Measurements from ENCODE around the gene KDM5C.

Gene KDM5C

GRCh38 chrX:53224860-53225797, at the start of gene KDM5C:
Gene KDM5C (minus strand): TSS chrX:53225207. CDS start chrX:53224889, 318 bp downstream.
- DNase-seq (ENCODE audit: low read depth): peak; percentile 37

DNA sequence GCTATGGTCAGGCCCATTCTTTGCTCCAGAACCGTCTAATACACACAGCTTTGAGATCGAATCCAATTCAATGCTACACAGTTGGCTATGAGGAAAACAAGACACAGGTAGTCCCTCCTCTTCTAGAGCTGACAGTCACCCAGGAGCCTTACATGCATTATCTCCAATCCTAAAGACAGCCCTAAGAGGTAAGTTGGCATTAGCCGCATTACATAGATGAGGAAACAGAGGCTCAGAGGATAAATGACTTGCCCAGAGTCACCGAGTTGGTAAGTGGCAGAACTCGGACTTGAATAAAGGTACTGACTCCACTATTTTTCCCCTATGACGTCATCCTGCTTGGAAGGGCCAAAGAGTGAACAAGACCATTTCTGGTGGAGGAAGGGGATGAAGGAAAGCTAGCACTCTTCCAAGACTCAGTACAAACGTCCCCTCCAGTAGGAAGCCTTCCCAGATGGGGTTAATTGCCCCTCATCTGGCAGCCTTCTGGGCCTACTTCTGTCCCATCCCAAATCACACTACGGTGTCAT, 47.9 kb upstream of the KDM5C start:
- DNase-seq (ENCODE audit: low read depth): no peak

- DNase-seq (ENCODE audit: low read depth): no peak
These were observed 44.6 kb upstream of the KDM5C start for GRCh38 chrX:53269536-53270107.

GRCh38 chrX:53268173-53268572, 43.2 kb upstream of the KDM5C start:
- DNase-seq (ENCODE audit: low read depth): no peak

GRCh38 chrX:53266914-53267313, 41.9 kb upstream of the KDM5C start:
- no peak for DNase-seq (ENCODE audit: low read depth)

DNA sequence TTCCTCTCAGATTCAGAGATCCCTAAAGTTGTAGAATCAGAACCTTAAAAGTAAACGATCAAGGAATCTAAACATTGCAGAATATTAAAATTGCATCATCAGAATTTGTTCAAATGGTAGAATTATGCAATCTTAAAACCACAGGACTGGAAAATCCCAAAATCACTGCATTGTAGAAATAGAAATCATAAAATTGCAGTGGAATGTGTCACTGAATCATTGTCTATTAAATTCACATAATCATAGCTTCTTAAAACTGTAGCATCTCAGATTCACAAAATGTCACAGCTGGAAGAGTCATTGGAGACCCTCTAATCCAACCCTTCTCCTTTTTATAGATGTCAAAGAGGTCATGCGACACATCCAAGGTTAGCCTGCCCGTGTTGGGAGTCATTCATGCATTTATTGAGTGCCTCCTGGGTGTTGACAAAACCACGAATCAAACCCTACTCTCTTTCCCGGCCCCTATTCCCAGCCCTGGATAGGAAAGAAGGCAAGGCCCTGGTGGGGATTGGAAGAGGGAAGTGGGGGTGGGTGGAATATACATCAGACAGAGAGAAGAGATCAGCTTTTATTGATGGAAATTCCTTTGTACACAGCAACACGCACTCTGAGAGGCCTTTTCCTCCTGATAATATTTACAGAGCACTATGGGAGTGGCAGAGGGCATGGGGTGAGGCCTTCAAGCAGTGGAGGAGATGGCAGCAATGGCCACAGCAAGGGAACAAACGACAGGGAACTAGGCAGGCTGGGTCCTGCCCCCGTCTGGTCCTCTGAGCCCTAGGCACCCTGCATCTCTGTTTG, 41.0 kb upstream of the KDM5C start:
- DNase-seq (ENCODE audit: low read depth): no peak

DNA sequence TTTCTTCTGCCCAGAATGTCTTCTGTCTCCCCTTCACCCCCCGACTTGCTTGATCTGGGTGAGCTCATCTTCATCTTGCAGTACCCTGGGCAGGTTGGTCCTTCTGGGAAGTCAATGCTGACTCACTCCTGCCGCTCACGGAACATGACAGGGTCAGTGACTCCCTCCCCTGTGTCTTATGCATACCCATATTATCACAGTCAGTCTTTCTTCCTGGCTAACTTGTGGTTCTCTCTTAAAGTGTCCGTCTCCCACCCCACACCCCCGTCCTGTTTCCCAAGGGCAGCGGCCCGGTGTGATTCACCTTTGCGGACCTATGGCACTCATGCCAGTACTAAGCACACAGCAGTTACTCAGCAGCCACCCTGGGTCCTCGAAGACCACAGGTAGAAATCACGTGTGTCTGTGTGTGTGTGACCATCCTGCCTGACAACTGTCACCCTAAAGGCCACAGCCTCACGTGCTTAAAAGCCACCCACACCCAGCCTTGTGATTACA, 38.6 kb upstream of the KDM5C start:
- DNase-seq (ENCODE audit: low read depth): no peak

DNA sequence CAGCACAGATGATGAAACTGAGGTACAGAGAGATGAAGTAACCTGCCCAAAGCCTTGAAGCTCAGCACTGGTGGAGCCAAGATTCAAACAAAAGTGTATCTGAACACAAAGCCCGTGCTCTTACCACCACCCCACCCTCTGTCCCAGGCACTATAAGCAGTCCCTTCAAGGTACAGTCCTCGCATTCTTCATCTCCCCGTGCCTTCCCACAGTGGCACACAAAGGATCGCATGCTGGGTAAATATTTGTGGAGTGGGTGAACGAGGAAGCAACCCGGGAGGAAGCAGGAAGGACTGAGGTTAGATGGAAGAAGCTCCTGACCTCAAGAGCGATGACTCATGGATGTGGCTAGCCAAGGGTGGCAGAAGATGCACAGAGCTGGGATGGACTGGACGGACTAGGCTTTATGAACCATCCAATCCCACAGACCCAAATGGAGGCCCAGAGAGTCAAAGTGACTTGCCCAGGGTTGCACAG, 37.9 kb upstream of the KDM5C start:
- DNase-seq (ENCODE audit: low read depth): no peak

DNA sequence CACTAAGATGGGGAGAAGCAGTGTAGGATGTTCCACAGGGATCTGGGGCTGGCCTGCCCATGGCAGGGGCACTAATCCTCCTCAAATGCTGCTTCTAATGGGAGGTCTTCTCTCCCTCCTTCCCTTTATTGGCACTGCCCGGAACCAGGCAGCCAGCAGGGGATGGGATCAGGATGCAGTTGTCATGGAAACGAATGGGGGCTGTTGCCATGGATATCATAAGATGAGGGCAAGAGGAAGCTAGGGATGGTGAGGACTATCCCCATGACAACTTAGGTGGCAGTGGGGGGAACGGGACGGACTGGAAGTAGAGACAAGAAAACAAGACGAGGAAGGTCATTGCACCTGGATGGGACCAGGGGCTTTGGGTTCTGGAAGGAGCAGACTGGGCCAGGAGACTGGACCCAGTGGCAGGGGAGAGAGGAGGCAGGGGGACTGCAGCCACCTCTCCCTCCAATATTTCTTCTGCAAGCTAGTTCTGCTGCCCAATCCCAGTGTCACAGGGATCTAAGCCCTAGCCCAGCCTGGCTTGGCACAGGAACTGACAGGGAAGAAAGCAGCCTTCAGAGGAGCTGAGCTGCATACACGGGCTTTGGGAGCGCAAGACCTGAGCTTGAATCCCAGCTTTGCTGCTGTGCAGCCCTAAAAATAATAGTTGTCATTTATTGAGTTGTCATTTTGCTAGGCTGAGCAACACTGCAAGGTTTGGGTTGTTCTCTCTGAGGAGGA, 37.3 kb upstream of the KDM5C start:
- no peak for DNase-seq (ENCODE audit: low read depth)

GRCh38 chrX:53261355-53261972, 36.5 kb upstream of the KDM5C start:
- no peak for DNase-seq (ENCODE audit: low read depth)

- DNase-seq (ENCODE audit: low read depth): no peak
These were observed 35.8 kb upstream of the KDM5C start for GRCh38 chrX:53260836-53261235.

DNA sequence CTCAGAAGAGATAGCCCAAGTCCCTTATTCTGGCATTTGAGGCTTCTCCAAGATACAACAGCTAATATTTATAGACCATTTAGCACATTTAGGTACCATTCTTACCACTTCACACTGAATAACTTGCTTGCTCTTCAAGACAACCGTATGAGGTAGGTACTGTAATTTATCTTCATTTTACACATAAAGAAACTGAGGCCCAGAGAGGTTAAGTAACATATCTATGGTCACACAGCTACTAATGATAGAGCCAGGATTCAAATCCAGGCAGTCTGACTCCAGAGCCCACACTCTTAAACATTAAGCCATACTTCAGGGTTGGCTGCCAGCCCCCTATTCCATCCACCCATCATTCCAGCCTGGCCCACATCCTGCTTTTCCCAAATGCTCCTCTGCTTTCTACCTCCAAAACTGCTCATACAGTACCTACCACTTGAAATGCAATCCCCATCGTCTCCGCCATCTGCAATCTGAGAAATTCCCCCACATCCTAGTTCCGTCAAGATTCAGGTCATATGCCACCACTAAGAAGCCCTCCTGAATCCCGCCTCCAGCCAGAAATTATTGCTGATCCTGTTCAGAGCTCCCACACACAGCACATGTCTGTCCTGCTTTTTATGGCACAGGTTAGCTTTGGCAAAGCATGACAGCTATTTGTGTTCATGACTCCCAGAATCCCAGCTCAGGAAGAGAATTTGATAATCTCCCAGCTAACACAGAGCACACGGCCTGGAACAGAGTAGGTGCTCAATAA, 32.8 kb upstream of the KDM5C start:
- no peak for DNase-seq (ENCODE audit: low read depth)

GRCh38 chrX:53257166-53257565, 32.2 kb upstream of the KDM5C start:
- DNase-seq (ENCODE audit: low read depth): no peak

GRCh38 chrX:53256446-53257041, 31.5 kb upstream of the KDM5C start:
- no peak for DNase-seq (ENCODE audit: low read depth)

- no peak for DNase-seq (ENCODE audit: low read depth)
These were observed 30.8 kb upstream of the KDM5C start for GRCh38 chrX:53255738-53256191.

DNA sequence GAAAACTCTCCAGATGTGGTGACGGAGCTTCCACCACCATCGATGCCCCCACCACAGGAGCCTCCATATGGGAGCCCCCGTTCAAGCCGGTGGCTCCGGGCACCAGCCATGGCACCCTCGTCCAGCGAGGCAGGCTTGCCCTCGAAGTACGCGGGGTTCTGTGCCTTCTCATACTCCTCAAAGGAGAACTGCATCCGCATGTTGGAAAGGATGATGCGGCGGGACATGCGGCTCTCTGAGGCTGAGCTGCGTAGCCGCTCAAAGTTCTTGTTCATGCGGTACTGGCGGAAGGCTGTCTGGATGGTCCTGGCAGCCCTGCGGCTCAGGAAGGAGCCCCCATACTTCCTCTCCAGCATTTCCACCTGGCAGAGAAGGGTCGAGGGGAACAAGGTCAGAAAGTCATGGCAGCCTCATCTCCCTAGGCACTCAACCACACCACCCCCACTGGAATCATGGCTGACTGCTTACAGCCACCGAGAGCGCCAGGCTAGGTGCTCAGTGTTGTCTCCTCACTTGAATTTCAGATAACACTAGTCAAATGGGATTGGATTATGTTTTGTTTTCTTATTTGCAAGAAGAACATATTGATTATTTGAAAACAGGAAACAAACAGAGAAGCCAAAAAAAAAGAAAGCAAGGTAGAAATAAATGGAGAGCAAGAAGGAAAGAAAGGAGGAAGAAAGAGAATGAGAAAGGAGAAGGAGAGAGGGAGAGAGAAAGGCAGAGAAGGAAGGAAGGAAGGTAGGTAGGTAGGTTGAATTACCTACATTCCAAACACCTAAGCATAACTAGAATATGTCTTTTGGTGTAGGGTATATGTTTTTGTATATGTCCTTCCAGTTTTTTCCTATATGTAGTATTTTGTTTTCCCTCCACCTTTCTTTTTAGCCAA, 29.8 kb upstream of the KDM5C start:
- no peak for DNase-seq (ENCODE audit: low read depth)

DNA sequence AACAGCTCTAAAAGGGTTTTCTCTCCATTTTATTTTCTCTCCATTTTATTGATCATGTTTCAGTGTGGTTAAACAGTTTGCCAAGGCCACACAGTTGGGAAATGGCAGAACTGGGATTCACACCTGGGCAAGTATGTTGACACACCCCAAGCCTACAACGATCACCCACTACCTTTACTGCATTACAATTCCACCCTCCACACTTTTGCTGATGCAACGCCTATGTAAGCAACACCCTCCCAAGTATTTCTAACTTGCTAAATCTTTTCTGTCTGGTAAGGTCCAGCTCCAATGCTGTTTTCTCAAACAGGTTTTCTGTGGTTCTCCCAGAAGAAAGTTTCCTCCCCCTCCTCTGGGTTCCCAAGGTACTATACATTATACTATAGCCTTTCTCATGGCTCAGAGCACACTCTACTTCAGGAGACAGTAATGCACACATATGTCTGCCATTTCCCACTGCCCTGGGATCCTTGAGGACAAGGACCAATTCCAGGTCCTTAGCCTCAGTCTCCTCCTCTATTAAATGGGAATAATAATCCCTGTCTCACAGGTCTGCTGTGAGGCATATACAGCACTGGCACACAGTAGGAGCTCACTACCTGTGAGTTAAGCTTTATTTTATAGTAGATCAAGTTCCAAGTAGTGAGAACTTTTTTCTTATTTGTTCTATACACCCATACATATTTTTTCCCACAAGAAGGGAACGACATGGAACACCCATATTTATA, 28.4 kb upstream of the KDM5C start:
- no peak for DNase-seq (ENCODE audit: low read depth)

- no peak for DNase-seq (ENCODE audit: low read depth)
These were observed 26.3 kb upstream of the KDM5C start for GRCh38 chrX:53251307-53251706.

All from stimulated activated CD8-positive, alpha-beta memory T cell treated with anti-CD3 and anti-CD28 coated beads, Interleukin-15, amount 100 ng/mL, for 24 hours (primary cell).